Tibial nerve (tissue), 4 donors: ENCODE measurements around the gene PERP.

Source experiments
- CTCF ChIP-seq, 5 experiments: fragments of 200-600 bp in 3 of 5; fragments of 450-650 bp in 2 of 5; sonication (generic) in 3 of 5; IDR thresholded peaks; one replicate each; pipeline ENCODE4 v1.5.1; 2016 to 2019; ENCODE audit warnings: antibody characterized with exemption in 5 of 5, mild to moderate bottlenecking in 3 of 5, moderate library complexity in 2 of 5
- EP300 ChIP-seq, 2 donors: sonication (generic); formaldehyde crosslinking; IDR thresholded peaks; one replicate each; pipeline ENCODE4 v1.6.1; 2017; ENCODE audit warnings: antibody characterized with exemption in 2 of 2, mild to moderate bottlenecking in 1 of 2
- POLR2A ChIP-seq, 2 donors: fragments of 450-650 bp; IDR thresholded peaks; one replicate each; pipeline ENCODE4 v1.6.1; 2017; ENCODE audit warnings: antibody characterized with exemption in 2 of 2, mild to moderate bottlenecking in 2 of 2, moderate library complexity in 2 of 2

DNA sequence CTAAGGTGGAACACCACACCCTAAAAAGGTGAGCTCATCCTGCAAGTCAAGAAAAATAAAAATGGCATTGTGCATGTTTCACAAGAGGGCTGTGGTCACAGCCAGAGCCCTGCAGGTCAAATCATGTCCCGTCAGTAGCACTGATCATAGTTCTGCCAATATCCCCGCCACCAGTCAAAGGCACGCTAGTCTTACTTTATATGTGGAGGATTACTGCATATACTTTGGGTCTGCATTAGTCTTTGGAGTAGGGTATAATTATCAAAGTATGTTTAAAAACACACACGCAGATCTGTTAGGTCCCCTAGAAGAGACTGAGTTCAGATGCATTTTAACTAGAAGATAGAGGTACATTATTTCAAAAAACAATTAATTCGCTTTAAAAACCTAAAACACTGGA lies 1.8 kb downstream of the PERP start:
- TF ChIP-seq CTCF (IDR thresholded peaks at IDR 0.05), result no peak
- TF ChIP-seq POLR2A (IDR thresholded peaks at IDR 0.05), result no peak
- no peak for TF ChIP-seq EP300 (IDR thresholded peaks at IDR 0.05)
